ENCODE results near the gene AASDHPPT.
"Not testable (repeated sequence)": the region's sequence is repeated elsewhere in the genome, so short reads cannot be mapped to it uniquely, and the experiment has no call there.

AASDHPPT gene, protein sequence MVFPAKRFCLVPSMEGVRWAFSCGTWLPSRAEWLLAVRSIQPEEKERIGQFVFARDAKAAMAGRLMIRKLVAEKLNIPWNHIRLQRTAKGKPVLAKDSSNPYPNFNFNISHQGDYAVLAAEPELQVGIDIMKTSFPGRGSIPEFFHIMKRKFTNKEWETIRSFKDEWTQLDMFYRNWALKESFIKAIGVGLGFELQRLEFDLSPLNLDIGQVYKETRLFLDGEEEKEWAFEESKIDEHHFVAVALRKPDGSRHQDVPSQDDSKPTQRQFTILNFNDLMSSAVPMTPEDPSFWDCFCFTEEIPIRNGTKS

DNA sequence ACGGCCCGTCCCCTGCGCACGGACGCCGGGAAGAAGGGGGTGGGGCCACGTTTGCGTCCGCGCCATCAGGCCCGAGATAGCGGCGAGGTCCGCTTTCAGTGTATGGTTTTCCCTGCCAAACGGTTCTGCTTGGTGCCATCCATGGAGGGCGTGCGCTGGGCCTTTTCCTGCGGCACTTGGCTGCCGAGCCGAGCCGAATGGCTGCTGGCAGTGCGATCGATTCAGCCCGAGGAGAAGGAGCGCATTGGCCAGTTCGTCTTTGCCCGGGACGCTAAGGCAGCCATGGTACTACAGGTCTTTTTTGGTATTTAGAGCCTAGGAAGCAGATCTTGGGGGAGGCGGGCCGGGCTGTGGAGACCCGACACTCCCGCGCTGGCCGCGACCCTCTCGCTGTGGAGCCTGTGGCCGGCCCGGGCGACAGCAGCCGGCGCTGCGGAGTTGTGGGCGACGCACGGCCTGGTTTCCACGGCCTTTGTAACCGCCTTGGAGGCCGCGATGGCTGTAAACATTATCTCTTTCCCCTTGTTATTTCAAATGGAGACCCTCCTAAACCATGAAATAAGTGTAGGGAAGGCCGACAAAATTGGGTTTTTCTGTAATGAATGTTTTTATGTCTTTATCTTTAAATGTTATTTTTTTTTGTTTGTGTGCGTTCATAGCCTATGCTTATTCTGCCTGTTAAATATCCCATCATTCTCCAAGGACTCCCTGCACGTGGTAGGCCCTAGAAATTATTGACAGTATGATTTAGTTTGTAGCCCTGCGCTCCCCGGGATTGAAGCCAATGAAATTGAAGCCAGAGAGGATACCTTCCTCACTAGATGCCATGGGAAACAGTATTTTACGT is at the start of gene AASDHPPT:
Gene AASDHPPT, plus strand, starts transcription at position 54 of the 847 bp plus-strand sequence. Its CDS starts 49 bp downstream, at position 103.
- DNase-seq (ENCODE audit: low spot score): no peak

DNA sequence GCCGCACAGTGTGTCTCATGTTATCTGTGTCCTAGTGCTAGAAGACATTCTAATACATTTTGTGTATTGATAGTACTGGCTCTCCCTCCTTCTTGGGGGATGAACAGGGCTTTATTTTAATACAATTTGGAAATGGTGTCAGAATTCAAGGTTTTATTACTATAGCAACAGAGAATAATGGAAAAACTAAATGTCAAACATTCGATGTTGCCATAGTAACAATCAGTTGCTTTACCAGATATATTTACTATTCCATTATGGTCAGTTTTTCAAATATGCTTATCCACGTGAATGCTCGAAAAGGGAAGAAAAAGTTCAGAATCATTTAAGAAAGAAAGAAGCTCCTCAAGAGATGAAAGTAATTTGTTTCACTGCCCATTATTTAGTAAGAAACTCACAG is 46.9 kb upstream of the AASDHPPT start:
- no peak for DNase-seq (ENCODE audit: low spot score)

DNA sequence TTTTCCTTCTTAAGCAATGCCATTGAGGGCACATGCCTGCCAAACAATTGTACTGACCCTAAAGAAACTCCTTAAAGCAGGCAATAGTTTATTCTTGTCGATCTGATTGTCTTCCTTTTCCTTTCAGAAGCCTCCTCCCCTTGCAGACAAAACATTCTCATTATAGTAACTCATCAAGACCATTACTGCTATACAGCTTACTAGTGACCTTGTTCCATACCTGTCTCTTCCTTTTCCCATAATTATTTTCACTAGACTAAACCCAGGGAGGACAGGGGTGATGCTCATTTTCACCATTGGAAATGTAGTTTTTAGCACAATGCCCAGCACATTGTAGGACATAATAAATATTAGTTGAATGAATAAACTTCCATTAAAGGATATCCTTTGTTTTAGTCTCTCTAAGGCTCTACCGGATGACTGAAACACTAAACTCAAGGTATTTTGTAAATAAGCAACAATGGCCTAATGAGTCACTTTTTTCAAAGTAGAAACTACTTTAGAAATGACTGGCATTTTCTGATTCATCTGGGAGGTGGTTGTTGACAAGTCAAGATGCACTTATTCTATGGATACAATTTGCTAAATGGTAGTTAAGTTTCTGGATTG is 46.2 kb upstream of the AASDHPPT start:
- no peak for DNase-seq (ENCODE audit: low spot score)

DNA sequence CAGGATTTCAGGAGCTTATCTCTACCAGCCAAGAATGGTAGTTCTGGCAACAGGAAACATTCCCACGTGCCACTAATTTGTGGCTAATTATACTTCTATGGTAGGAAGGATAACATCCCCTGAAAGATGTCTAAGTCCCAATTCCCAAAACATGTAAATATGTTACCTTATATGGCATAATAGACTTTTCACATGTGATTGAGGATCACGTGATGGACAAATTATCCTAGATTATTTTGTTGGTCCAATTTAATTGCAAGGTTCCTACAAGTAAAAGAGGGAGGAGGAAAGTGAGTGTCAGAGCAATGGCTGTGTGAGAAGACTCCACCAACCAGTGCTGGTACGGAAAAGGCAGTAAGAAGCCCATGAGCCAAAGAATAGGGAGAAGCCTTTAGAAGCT is 45.5 kb upstream of the AASDHPPT start:
- no peak for DNase-seq (ENCODE audit: low spot score)

DNA sequence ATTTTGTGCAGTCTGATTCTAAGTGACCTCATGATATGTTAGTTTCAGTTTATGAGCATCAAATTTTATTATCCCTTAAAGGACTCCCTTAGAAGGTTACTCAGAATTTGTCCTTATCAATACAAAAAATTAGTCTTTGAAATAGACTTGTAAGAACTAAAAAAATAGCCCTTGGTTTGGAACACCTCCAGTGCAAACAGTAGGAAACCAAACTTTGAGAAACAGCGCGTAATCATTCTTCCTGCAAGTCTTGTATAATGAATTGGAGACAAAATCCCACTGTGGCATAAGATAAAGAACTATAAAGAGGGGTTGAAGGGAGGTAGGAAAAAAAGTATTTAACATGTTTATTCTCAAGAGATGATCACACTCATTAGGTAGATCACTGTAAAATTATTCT is 44.6 kb upstream of the AASDHPPT start:
- no peak for DNase-seq (ENCODE audit: low spot score)

DNA sequence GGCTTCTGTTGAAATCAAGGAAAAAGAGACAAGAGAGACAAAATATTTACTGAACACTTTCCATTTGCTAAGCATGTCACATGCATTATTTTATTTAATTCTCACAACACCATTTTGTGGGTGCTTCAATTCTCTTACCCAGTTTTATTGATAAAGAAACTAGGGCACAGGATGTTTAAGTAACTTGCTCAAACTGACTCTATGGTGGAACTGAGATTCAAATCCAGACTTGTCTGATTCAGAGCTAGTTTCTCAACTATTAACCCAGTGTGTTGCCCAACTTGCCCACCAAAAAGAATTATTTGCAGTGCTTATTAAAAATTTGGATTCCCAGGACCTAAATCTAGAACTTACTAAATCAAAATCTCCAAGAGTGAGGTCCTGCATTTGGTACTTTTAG is 33.9 kb upstream of the AASDHPPT start:
- no peak for DNase-seq (ENCODE audit: low spot score)

DNA sequence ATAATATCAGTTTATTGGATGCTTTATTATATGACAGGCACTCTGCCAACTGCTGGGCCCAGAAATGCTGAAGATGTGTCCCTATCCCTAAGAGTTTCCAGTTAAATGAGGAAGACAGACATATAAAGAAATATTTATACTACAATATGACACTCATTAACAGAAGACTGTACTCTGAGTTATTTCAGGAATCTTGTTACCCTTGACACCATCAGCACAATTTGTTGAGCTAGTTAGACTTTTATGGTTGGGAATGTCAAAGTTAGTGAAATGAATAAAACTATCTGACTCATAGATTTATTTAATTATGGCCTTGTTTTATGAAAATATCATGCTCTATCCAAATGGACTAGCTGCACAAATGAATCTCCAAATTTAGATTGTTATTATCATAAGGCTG is 29.8 kb upstream of the AASDHPPT start:
- DNase-seq (ENCODE audit: low spot score): no peak

DNA sequence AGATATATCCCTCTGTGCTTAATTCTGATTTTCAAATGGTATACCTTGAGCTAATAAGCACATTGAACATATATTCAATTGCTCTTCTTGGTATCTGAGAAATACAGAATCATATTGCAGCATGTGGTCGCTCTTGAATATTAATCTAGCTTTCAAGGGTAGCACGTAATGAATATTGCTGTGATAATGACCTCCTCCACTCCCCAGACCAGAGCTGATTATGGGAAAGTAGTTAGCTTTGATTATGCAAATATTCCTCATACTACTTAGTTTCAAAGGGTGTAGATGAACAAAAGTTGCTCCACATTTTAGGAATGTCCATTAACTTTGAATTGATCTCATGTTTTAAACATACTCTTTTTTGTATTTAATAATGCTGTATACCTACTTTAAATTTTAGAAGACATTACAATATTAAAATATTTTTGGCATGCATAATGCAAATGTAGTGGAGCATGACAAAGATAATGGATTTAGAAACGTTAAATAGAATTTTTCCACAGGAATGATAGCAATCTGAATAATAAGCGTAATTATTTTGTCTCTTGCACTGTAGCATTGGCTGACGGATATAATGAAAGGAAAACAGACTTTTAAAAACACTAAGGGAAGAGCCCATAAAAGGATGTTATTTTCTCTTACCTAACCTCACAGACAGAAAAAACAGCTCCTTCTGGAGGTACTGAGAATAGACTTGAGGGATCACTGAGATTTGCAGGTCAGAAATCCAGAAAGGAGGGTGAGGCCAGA is 27.6 kb upstream of the AASDHPPT start:
- no peak for DNase-seq (ENCODE audit: low spot score)

DNA sequence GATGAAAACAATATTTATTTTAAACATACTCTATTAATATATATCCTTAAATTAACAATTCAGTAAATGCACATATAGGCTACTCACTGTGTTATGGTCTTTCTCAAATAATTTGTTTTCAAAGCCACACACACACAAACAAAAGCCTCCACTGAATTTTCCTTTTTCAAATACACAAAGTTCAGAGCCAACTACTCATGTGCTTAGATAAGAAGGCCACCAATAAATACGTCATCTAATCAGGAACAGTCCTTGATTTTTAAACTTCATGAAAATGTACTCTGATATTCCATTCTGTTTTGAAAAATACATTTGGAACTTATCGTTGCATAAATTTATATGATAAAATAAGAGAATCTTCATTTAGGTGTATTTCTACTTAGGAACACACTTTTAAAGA is 26.4 kb upstream of the AASDHPPT start:
- DNase-seq (ENCODE audit: low spot score): no peak

DNA sequence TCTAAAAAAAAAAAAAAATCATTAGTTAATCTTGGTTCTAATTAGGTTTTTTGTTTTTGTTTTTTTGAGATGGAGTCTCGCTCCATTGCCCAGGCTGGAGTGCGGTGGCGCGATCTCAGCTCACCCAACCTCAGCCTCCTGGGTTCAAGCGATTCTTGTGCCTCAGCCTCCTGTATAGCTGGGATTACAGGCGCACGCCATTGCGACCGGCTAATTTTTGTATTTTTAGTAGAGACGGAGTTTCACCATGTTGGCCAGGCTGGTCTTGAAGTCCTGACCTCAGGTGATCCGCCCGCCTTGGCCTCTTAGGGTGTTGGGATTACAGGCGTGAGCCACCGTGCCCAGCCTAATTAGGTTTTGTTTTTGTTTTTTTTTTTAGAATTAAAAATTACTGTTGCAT is 19.1 kb upstream of the AASDHPPT start:
- not testable (repeated sequence) for DNase-seq (ENCODE audit: low spot score)

DNA sequence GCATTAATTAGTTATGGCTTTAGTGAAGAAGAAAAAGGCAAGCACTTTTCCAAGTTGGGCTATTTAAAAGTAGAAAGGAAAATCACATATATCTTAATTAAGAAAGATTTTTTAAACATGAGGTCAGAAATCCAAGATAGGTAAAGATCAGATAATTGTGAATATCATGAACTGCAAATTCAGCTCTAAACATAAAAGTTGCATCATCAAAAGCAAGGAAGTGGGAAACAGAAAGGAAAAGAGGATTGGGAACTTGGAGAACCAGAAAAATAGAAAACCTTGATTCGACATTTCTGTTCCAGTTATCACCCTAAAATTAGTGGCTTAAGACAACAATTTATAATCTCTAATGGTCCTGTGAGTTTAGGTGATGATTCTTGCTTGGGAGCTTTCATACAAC is 17.8 kb upstream of the AASDHPPT start:
- no peak for DNase-seq (ENCODE audit: low spot score)

DNA sequence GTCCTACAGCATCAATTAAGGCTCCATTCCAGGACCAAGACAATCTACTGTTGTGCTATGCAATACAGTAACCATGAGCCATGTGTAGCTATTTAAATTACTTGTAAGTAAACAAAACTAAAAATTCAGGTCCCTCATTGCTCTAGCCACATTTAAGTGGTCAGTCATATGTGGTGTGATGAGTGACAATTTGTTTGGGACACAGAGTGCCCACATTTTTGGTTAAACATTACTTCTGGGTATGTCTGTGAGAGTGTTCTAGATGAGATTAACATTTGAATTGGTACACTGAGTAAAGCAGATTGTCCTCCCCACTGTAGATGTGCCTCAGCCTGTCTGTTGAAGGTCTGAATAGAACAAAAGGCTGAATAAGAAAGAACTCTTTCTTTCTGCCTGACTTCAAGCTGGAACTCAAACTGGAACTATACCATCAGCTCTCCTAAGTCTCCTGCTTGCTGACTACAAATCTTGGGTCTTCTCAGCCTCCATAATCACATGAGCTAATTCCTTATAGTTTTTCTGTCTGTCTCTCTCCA is 16.1 kb upstream of the AASDHPPT start:
- DNase-seq (ENCODE audit: low spot score): no peak

DNA sequence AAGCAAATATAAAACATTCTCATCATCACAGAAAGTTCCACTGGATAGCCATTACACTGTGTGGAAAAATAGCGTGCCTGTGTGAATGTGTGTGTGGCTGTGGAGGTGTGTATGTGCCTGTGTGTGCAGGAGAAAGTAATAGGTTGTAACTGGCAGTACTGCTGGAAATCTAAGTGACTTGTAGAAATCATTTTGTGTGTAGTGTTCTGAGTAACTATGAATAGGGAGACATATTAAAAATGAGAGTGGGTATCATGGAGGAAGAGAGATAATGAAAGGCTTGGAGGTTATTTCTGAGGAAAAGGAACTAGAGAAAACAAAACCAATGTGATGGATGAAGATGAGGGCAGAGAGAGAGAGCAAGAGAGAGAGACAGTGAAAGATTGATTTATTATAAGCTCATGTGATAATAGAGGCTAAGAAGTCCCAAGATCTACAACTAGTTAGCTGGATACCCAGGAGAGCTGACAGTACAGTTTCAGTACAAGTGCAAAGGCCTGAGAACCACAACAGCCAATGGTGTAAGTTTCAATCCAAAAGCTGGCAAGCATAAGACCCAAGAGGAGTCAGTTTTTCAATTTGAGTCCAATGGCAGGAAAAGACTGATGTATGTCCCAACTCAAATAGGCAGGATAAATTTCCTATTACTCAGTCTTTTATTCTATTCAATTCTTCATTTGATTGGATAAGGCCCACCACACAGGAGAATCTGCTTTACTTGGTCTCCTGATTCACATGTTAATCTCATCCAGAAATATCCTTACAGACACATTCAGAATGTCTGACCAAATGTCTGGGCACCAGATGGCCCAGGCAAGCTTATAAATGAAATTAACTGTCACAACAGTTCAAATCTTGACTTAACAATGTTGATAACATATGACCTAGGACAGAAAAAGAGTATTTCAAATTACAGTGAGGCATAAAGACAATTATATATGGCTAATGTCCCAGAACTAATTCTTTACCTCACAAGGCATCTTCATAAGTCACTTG is 15.2 kb upstream of the AASDHPPT start:
- no peak for DNase-seq (ENCODE audit: low spot score)

DNA sequence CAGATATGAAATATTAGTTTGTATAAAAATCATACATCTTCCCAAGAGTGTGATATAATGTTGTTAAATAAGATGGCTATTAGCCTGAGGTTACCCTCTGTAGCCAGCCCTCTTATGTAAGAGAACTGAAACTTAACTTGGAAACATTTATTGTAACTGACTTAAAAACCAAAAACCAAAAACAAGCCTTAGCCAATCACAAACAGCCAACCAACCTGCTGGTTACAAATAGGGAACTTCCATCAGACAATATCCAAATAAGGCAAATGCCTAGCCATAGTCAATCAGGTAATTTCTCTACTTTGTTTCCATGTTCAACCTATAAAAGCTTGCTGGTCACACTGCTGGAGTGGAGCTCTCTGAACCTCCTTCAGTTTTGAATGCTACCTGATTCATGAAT is 14.5 kb upstream of the AASDHPPT start:
- DNase-seq (ENCODE audit: low spot score): no peak

DNA sequence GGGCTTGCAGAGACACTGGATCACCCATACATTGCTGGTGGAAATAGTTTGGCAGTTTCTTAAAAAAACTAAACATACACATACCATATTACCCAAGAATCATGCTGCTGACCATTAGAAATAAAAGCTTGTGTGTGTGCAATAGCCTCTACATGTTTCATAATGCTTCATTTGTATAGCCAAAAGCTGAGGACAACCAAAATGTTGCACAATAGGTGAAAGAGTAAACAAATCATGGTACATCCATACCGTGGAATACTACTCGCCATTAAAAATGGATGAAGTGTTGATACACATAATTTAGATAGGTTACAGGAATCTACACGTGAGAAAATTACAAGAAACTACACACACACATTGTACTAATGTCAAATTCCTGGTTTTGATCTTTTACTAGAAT is 6.9 kb upstream of the AASDHPPT start:
- DNase-seq (ENCODE audit: low spot score): no peak

DNA sequence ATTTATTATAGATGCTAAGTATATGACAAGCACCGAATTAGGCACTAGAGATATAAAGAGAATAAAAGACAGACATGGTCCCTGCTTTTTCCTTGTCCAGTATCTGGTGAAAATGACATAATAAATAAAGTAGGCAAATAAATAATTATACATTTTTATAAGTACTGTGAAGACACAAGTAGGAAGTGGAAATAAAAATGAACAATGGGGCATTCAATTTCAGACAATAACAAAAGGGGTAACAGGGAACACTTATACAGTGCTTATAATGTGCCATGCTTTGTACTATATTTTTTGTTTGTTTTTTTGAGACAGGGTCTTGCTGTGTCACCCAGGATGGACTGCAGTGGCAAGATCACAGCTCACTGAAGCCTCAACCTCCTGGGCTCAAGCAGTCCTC is 4.7 kb upstream of the AASDHPPT start:
- DNase-seq (ENCODE audit: low spot score): no peak

DNA sequence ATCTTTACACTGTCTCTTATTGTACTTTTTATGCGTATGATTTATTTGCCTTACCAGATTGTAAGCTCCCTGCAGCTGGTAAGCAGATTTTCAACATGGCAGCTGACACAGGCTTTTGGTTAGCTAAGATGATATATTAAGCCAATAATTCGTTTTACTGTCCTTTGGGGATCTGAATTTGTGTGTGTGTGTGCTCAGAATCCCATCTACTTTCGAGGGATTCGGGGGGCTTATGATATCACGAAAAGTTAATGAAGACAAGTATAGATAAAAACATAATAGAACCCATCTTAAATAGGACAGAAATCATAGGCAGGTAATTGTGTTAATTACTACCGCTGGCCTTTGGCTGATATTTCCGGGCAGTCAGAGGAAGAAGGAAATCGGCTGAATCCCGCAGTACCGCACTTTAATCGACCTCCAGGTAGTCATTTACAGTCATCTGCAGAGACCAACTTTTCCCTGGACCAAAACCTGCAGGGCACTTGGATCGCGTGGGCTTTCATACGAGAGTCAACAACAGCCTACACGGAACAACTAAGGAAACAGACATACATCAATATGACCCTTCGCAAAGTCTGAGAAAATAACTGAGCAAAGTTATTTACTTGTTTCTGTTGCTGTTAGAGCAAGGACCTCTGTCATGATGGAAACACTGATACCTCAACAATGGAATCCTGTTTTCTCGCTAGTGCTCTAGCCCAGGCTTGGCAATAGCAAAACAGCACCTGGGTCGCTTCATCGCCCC is 1.1 kb upstream of the AASDHPPT start:
- no peak for DNase-seq (ENCODE audit: low spot score)

DNA sequence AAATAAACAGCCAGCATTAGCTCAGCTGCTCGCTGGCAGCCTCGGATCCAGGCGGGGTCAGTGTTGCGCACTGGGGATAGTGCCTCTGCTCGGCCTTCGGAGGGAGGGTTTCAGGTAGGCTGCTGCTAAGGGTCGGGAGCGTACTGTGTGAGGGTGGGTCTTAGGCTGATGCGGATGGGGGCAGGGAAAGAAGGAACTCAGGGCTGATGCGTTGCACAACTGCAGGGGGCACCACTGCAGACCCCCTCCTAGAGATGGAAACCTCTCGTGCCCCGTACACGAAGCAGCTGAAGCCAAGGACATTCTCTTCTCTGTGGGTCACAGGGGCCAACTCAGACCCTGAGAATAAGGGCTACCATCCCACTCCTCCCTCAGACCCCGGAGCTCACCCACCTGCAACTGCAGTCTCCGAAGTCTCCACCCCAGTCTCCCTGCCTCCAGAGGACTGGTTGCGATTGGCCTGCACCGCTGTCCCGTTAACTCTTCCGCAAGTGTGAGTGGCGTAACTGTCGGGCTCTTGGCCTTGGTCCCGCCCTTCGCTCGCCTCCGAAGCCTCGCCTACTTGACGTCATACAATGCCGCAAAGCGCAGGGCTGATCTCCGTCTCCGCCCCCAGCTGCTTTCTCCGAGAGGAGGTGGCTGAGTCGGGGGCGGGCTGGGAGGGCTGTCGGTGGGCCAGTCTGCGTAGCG is 398 bp upstream of the AASDHPPT start, which contains the start of gene KBTBD3:
Gene KBTBD3, minus strand, starts transcription at position 429 of the 690 bp plus-strand sequence. CDS start 18,250 bp downstream, outside the sequence.
- peak; percentile 40 for DNase-seq (ENCODE audit: low spot score)

DNA sequence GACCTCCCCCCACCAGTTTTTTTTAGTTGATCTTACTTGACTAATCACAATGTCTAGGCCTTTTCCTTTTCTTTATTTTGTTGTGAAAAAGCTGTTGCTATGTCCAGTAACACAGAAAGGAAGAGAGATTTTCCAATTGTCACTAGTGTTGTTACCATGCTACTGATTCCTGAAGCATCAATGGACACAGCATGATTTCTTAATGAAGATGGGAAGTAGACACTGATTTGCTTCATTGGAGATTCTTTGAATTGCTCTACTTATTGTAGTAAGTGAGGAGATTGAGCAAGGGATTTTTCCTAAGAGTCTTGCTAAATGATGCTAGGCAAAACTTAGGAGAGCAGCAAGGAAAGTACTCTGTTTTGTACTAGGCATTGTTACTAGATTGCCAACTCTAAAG is 4.6 kb downstream of the AASDHPPT start:
- no peak for DNase-seq (ENCODE audit: low spot score)
